ENCODE results near the gene ADGRA1.
A peak's percentile ranks its signal among the peaks of the same experiment; 100 is the strongest.

ADGRA1 gene

GRCh38 chr10:133087045-133087678 lies 562 bp upstream of the ADGRA1 start:
- no peaks in the 10 kb centered on the region for H3K4me1 ChIP-seq (ENCODE audit: control insufficient read depth, insufficient read depth, low read length, poor library complexity, severe bottlenecking)
- no peak overlapping the region for H3K27ac ChIP-seq (ENCODE audit: low read depth, low read length, severe bottlenecking)
- WGBS, 2 experiments (ENCODE audit: insufficient coverage in 2 of 2), result 44 to 72% methylated on average over 9 to 12 of the region's 16 CpGs
- no peak overlapping the region for H3K4me3 ChIP-seq (ENCODE audit: extremely low read depth, insufficient read depth, low read length, poor library complexity, severe bottlenecking)
- no peaks in the 10 kb centered on the region for H3K36me3 ChIP-seq (ENCODE audit: control insufficient read depth, insufficient read depth, low read length)
- no peaks in the 10 kb centered on the region for H3K9me3 ChIP-seq (ENCODE audit: control insufficient read depth, low read length)

GRCh38 chr10:133088179-133088955 lies 643 bp downstream of the ADGRA1 start:
- Histone ChIP-seq H3K9me3 (ENCODE audit: control insufficient read depth, low read length) (no peaks in the 10 kb centered on the region), H3K4me1 (ENCODE audit: control insufficient read depth, insufficient read depth, low read length, poor library complexity, severe bottlenecking) (no peaks in the 10 kb centered on the region), H3K27ac (ENCODE audit: low read depth, low read length, severe bottlenecking) (no peak overlapping the region), H3K4me3 (ENCODE audit: extremely low read depth, insufficient read depth, low read length, poor library complexity, severe bottlenecking) (peak overlapping the region; percentile 23), H3K36me3 (ENCODE audit: control insufficient read depth, insufficient read depth, low read length) (no peaks in the 10 kb centered on the region)
- WGBS, 2 experiments (ENCODE audit: insufficient coverage in 2 of 2), result 3% methylated on average over 41 to 78 of the region's 87 CpGs

- no peak overlapping the region for H3K27ac ChIP-seq (ENCODE audit: low read depth, low read length, severe bottlenecking)
- no peaks in the 10 kb centered on the region for H3K4me1 ChIP-seq (ENCODE audit: control insufficient read depth, insufficient read depth, low read length, poor library complexity, severe bottlenecking)
- no peak overlapping the region for H3K4me3 ChIP-seq (ENCODE audit: extremely low read depth, insufficient read depth, low read length, poor library complexity, severe bottlenecking)
- no peaks in the 10 kb centered on the region for H3K9me3 ChIP-seq (ENCODE audit: control insufficient read depth, low read length)
- 56 to 58% methylated on average over 40 to 42 of the region's 46 CpGs for WGBS, 2 experiments (ENCODE audit: insufficient coverage in 2 of 2)
- H3K36me3 ChIP-seq (ENCODE audit: control insufficient read depth, insufficient read depth, low read length), result no peaks in the 10 kb centered on the region
These were observed 1.5 kb downstream of the ADGRA1 start for GRCh38 chr10:133088956-133089800.

GRCh38 chr10:133090101-133090500 lies 2.4 kb downstream of the ADGRA1 start:
- Histone ChIP-seq H3K9me3 (ENCODE audit: control insufficient read depth, low read length) (no peaks in the 10 kb centered on the region), H3K27ac (ENCODE audit: low read depth, low read length, severe bottlenecking) (no peak overlapping the region), H3K4me1 (ENCODE audit: control insufficient read depth, insufficient read depth, low read length, poor library complexity, severe bottlenecking) (no peaks in the 10 kb centered on the region), H3K4me3 (ENCODE audit: extremely low read depth, insufficient read depth, low read length, poor library complexity, severe bottlenecking) (no peak overlapping the region), H3K36me3 (ENCODE audit: control insufficient read depth, insufficient read depth, low read length) (no peaks in the 10 kb centered on the region)
- 73 to 89% methylated on average over 8 to 9 of the region's 13 CpGs for WGBS, 2 experiments (ENCODE audit: insufficient coverage in 2 of 2)

GRCh38 chr10:133090654-133091053 lies 2.9 kb downstream of the ADGRA1 start:
- Histone ChIP-seq H3K9me3 (ENCODE audit: control insufficient read depth, low read length) (no peaks in the 10 kb centered on the region), H3K4me1 (ENCODE audit: control insufficient read depth, insufficient read depth, low read length, poor library complexity, severe bottlenecking) (no peaks in the 10 kb centered on the region), H3K36me3 (ENCODE audit: control insufficient read depth, insufficient read depth, low read length) (no peaks in the 10 kb centered on the region), H3K27ac (ENCODE audit: low read depth, low read length, severe bottlenecking) (no peak overlapping the region), H3K4me3 (ENCODE audit: extremely low read depth, insufficient read depth, low read length, poor library complexity, severe bottlenecking) (no peak overlapping the region)
- 80 to 81% methylated on average over 7 of the region's 7 CpGs for WGBS, 2 experiments (ENCODE audit: insufficient coverage in 2 of 2)

- no peak overlapping the region for H3K27ac ChIP-seq (ENCODE audit: low read depth, low read length, severe bottlenecking)
- no peaks in the 10 kb centered on the region for H3K4me1 ChIP-seq (ENCODE audit: control insufficient read depth, insufficient read depth, low read length, poor library complexity, severe bottlenecking)
- H3K4me3 ChIP-seq (ENCODE audit: extremely low read depth, insufficient read depth, low read length, poor library complexity, severe bottlenecking), result no peak overlapping the region
- H3K36me3 ChIP-seq (ENCODE audit: control insufficient read depth, insufficient read depth, low read length), result no peaks in the 10 kb centered on the region
- WGBS, 2 experiments (ENCODE audit: insufficient coverage in 2 of 2), result 82 to 87% methylated on average over 6 to 7 of the region's 10 CpGs
- no peaks in the 10 kb centered on the region for H3K9me3 ChIP-seq (ENCODE audit: control insufficient read depth, low read length)
These were observed 3.6 kb downstream of the ADGRA1 start for GRCh38 chr10:133091316-133091715.

GRCh38 chr10:133093291-133093690 lies 5.6 kb downstream of the ADGRA1 start:
- H3K36me3 ChIP-seq (ENCODE audit: control insufficient read depth, insufficient read depth, low read length), result no peaks in the 10 kb centered on the region

GRCh38 chr10:133094286-133094685 lies 6.6 kb downstream of the ADGRA1 start:
- Histone ChIP-seq H3K4me1 (ENCODE audit: control insufficient read depth, insufficient read depth, low read length, poor library complexity, severe bottlenecking) (no peaks in the 10 kb centered on the region), H3K27ac (ENCODE audit: low read depth, low read length, severe bottlenecking) (no peak overlapping the region), H3K4me3 (ENCODE audit: extremely low read depth, insufficient read depth, low read length, poor library complexity, severe bottlenecking) (no peak overlapping the region), H3K9me3 (ENCODE audit: control insufficient read depth, low read length) (no peaks in the 10 kb centered on the region), H3K36me3 (ENCODE audit: control insufficient read depth, insufficient read depth, low read length) (no peaks in the 10 kb centered on the region)
- WGBS, 2 experiments (ENCODE audit: insufficient coverage in 2 of 2), result 89 to 92% methylated on average over 22 of the region's 22 CpGs

More at GRCh38 chr10:133093291-133093690, 5.6 kb downstream of the ADGRA1 start:
- Histone ChIP-seq H3K4me1 (ENCODE audit: control insufficient read depth, insufficient read depth, low read length, poor library complexity, severe bottlenecking) (no peaks in the 10 kb centered on the region), H3K4me3 (ENCODE audit: extremely low read depth, insufficient read depth, low read length, poor library complexity, severe bottlenecking) (no peak overlapping the region), H3K9me3 (ENCODE audit: control insufficient read depth, low read length) (no peaks in the 10 kb centered on the region), H3K27ac (ENCODE audit: low read depth, low read length, severe bottlenecking) (no peak overlapping the region)
- 92 to 93% methylated on average over 15 of the region's 15 CpGs for WGBS, 2 experiments (ENCODE audit: insufficient coverage in 2 of 2)

GRCh38 chr10:133094866-133095265 lies 7.1 kb downstream of the ADGRA1 start:
- 94% methylated on average over 14 to 15 of the region's 17 CpGs for WGBS, 2 experiments (ENCODE audit: insufficient coverage in 2 of 2)
- Histone ChIP-seq H3K27ac (ENCODE audit: low read depth, low read length, severe bottlenecking) (no peak overlapping the region), H3K4me3 (ENCODE audit: extremely low read depth, insufficient read depth, low read length, poor library complexity, severe bottlenecking) (no peak overlapping the region), H3K9me3 (ENCODE audit: control insufficient read depth, low read length) (no peaks in the 10 kb centered on the region), H3K4me1 (ENCODE audit: control insufficient read depth, insufficient read depth, low read length, poor library complexity, severe bottlenecking) (no peaks in the 10 kb centered on the region), H3K36me3 (ENCODE audit: control insufficient read depth, insufficient read depth, low read length) (no peaks in the 10 kb centered on the region)

GRCh38 chr10:133095586-133095985 lies 7.9 kb downstream of the ADGRA1 start:
- no peak overlapping the region for H3K27ac ChIP-seq (ENCODE audit: low read depth, low read length, severe bottlenecking)
- H3K4me1 ChIP-seq (ENCODE audit: control insufficient read depth, insufficient read depth, low read length, poor library complexity, severe bottlenecking), result no peaks in the 10 kb centered on the region
- H3K9me3 ChIP-seq (ENCODE audit: control insufficient read depth, low read length), result no peaks in the 10 kb centered on the region
- no peak overlapping the region for H3K4me3 ChIP-seq (ENCODE audit: extremely low read depth, insufficient read depth, low read length, poor library complexity, severe bottlenecking)
- H3K36me3 ChIP-seq (ENCODE audit: control insufficient read depth, insufficient read depth, low read length), result no peaks in the 10 kb centered on the region
- 90 to 94% methylated on average over 14 to 15 of the region's 16 CpGs for WGBS, 2 experiments (ENCODE audit: insufficient coverage in 2 of 2)

Measured in mesodermal cell (in vitro differentiated cells).